Vagina (tissue), 2 donors: ENCODE results near the gene COL7A1. TPM values are rescaled to one million over a fixed set of nuclear protein-coding genes. Genes with fewer than 3 reads are reported as not detected.

Experiments
- DNase-seq, 2 donors: peaks; one replicate each; pipeline ENCODE4 v3.0.0-alpha.2; 2017; ENCODE audit errors: extremely low spot score in 2 of 2
- H3K27ac ChIP-seq: fragments of 200-600 bp; sonication (generic); one replicate; pipeline ENCODE4 v1.5.1; 2019
- H3K27me3 ChIP-seq: fragments of 200-600 bp; sonication (generic); one replicate; pipeline ENCODE4 v1.5.1; 2019
- H3K36me3 ChIP-seq, 2 donors: fragments of 200-600 bp; sonication (generic); one replicate each; pipeline ENCODE4 v1.5.1; 2017 to 2019
- H3K4me1 ChIP-seq: fragments of 200-600 bp; sonication (generic); one replicate; pipeline ENCODE4 v1.5.1; 2019
- H3K4me3 ChIP-seq, 2 donors: fragments of 200-600 bp; sonication (generic); 1 replicate in 1 of 2; 2 replicates in 1 of 2; pipeline ENCODE4 v1.5.1; 2016 to 2019
- H3K9me3 ChIP-seq: fragments of 200-600 bp; sonication (generic); one replicate; pipeline ENCODE4 v1.5.1; 2019
- CTCF ChIP-seq, 3 experiments: fragments of 450-650 bp in 2 of 3; fragments of 200-600 bp in 1 of 3; sonication (generic) in 1 of 3; IDR thresholded peaks; one replicate each; pipeline ENCODE4 v1.5.1; 2017 to 2019; ENCODE audit warnings: antibody characterized with exemption in 3 of 3, mild to moderate bottlenecking in 2 of 3, moderate library complexity in 2 of 3
- POLR2A ChIP-seq, 2 donors: fragments of 450-650 bp; IDR thresholded peaks; one replicate each; pipeline ENCODE4 v1.6.1; 2017; ENCODE audit warnings: antibody characterized with exemption in 2 of 2, mild to moderate bottlenecking in 2 of 2, moderate library complexity in 2 of 2
- POLR2AphosphoS5 ChIP-seq, 2 donors: sonication (generic); formaldehyde crosslinking; IDR thresholded peaks; one replicate each; pipeline ENCODE4 v1.9.0; 2017; ENCODE audit warnings: antibody characterized with exemption in 2 of 2, mild to moderate bottlenecking in 2 of 2, low read depth in 1 of 2; ENCODE audit not compliant: insufficient read depth in 1 of 2
- intact Hi-C: fragments of 100-400 bp; cut with DNase I; formaldehyde crosslinking; loops from one replicate; pipeline ENCODE4 v1.15.1; 2023
- total RNA-seq: library from RNA; depleted of rRNA; stranded (reverse); fragments of >200 nt; gene quantifications from one replicate; pipeline ENCODE4 v1.2.3, GENCODE V29; 2016

The COL7A1 gene
- total RNA-seq, 1 donor from 2014 or later = 148 TPM

DNA sequence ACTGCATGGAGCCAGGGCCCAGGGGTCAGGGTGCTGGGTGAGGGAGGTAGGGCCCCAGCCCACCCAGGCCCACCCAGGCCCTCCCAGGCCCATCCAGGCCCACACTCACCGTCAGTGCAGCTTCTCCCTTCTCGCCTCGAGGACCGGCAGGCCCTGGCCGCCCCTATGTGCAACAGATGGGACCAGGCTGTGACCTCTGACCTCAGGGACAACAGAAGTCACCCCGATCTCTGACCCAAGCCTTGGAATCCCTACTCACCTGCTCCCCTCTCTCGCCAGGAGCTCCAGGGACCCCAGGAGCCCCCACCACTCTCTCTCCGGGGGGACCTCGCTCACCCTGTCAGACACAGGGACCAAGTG is 28.7 kb downstream of the COL7A1 start:
- Histone ChIP-seq H3K27me3 (no peaks in the 10 kb centered on the region), H3K4me1 (peaks cover 6% of the 10 kb centered on the region), H3K9me3 (no peaks in the 10 kb centered on the region), H3K36me3 (peaks cover 0 to 7% of the 10 kb centered on the region in 2 donors), H3K4me3 (no peak overlapping the region), H3K27ac (no peak overlapping the region)
- no peak for TF ChIP-seq POLR2AphosphoS5 (IDR thresholded peaks at IDR 0.05; ENCODE audit: insufficient read depth in 1 of 2, low read depth in 1 of 2)
- TF ChIP-seq CTCF (IDR thresholded peaks at IDR 0.05) = no peak
- TF ChIP-seq POLR2A (IDR thresholded peaks at IDR 0.05) = no peak
- DNase-seq = no peak
- intact Hi-C loops = no loop called here

- H3K4me3 ChIP-seq = no peak overlapping the region
- no peak for DNase-seq
- H3K27ac ChIP-seq = peak overlapping the region; percentile 12
- peaks cover 0 to 7% of the 10 kb centered on the region in 2 donors for H3K36me3 ChIP-seq
- TF ChIP-seq CTCF (IDR thresholded peaks at IDR 0.05) (no peak), POLR2AphosphoS5 (IDR thresholded peaks at IDR 0.05; ENCODE audit: insufficient read depth in 1 of 2, low read depth in 1 of 2) (no peak)
- peaks cover 8% of the 10 kb centered on the region for H3K4me1 ChIP-seq
- intact Hi-C loops = loop anchor here (2.0 kb wide), 1 partner anchor 35 kb away; no protein-coding TSS in a partner anchor
- H3K27me3 ChIP-seq = no peaks in the 10 kb centered on the region
- H3K9me3 ChIP-seq = no peaks in the 10 kb centered on the region
These were observed 29.3 kb downstream of the COL7A1 start for GRCh38 chr3:48565591-48566400.

DNA sequence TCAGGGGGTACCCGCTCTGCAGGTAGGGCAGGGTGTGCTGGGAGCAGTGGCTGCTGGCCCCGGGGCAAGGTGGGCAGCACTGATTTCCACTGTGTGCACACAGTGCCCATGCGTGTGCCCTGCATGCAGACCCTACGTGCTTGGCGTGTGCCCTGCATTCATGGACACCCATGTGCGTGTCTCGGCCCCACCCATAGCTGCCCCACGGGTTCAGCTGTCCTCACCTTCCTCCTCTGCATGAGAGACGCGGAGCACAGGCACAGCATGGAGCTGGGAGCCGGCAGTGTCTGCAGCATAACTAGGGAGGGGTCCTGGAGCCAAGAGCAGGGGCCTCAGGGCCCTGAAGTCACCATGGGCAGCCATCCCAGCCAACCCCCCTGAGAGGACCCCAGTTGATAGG is 29.9 kb downstream of the COL7A1 start:
- intact Hi-C loops = loop anchor here (2.0 kb wide), 1 partner anchor 36 kb away; no protein-coding TSS in a partner anchor
- H3K9me3 ChIP-seq = no peaks in the 10 kb centered on the region
- TF ChIP-seq POLR2AphosphoS5 (IDR thresholded peaks at IDR 0.05; ENCODE audit: insufficient read depth in 1 of 2, low read depth in 1 of 2) = no peak
- no peak for TF ChIP-seq POLR2A (IDR thresholded peaks at IDR 0.05)
- no peak for TF ChIP-seq CTCF (IDR thresholded peaks at IDR 0.05)

GRCh38 chr3:48564667-48565066 is 30.5 kb downstream of the COL7A1 start:
- Histone ChIP-seq H3K9me3 (no peaks in the 10 kb centered on the region), H3K4me3 (no peak overlapping the region), H3K27me3 (no peaks in the 10 kb centered on the region), H3K27ac (no peak overlapping the region), H3K36me3 (no peaks in the 10 kb centered on the region), H3K4me1 (peaks cover 20% of the 10 kb centered on the region)
- DNase-seq = no peak
- intact Hi-C loops = loop anchor here (2.0 kb wide), 1 partner anchor 36 kb away; no protein-coding TSS in a partner anchor
- TF ChIP-seq POLR2AphosphoS5 (IDR thresholded peaks at IDR 0.05; ENCODE audit: insufficient read depth in 1 of 2, low read depth in 1 of 2) (no peak), CTCF (IDR thresholded peaks at IDR 0.05) (no peak), POLR2A (IDR thresholded peaks at IDR 0.05) (no peak)

More for the DNA sequence above, 29.9 kb downstream of the COL7A1 start:
- no peak for DNase-seq
- Histone ChIP-seq H3K27me3 (no peaks in the 10 kb centered on the region), H3K36me3 (peaks cover 0 to 2% of the 10 kb centered on the region in 2 donors), H3K4me1 (peaks cover 14% of the 10 kb centered on the region), H3K27ac (peak overlapping the region; percentile 12), H3K4me3 (no peak overlapping the region)

- intact Hi-C loops = loop anchor here (2.0 kb wide), 1 partner anchor 37 kb away; no protein-coding TSS in a partner anchor
- peaks cover 26% of the 10 kb centered on the region for H3K4me1 ChIP-seq
- H3K4me3 ChIP-seq = no peak overlapping the region
- H3K9me3 ChIP-seq = no peaks in the 10 kb centered on the region
- DNase-seq = no peak
- no peaks in the 10 kb centered on the region for H3K27me3 ChIP-seq
- H3K36me3 ChIP-seq = no peaks in the 10 kb centered on the region
- TF ChIP-seq POLR2AphosphoS5 (IDR thresholded peaks at IDR 0.05; ENCODE audit: insufficient read depth in 1 of 2, low read depth in 1 of 2) (no peak), CTCF (IDR thresholded peaks at IDR 0.05) (no peak), POLR2A (IDR thresholded peaks at IDR 0.05) (no peak)
- H3K27ac ChIP-seq = no peak overlapping the region
These were observed 31.1 kb downstream of the COL7A1 start for GRCh38 chr3:48564022-48564421.
